IMR-90 (cell line): ENCODE data around the gene TECPR2. TPM values are rescaled to one million over a fixed set of nuclear protein-coding genes. Genes with fewer than 3 reads are reported as not detected.

Experiments
- ATAC-seq: fragments of 200-7000 bp; cut with Tn5 transposase; 2 replicates; pipeline ENCODE4 v1.9.1; 2020; ENCODE audit warnings: low read depth, mild to moderate bottlenecking, moderate library complexity
- BruUV-seq: library from RNA; stranded (reverse); fragments of 400-500 nt; replicated peaks from 2 replicates; lab custom pipeline; 2021; lab: Mats Ljungman, UMichigan
- CTCF ChIA-PET: fragments of 300-600 bp; formaldehyde crosslinking; extraction: SDS; loops from one replicate; lab custom pipeline; 2021; ENCODE audit warnings: antibody characterized with exemption; lab: Yijun Ruan, JAX
- POLR2A ChIA-PET: fragments of 300-600 bp; sonication (Branson Sonifier 250); formaldehyde crosslinking; loops from one replicate; lab custom pipeline; 2022; ENCODE audit warnings: antibody characterized with exemption; ENCODE audit not compliant: unreplicated experiment; lab: Charles Lee
- DNase-seq: peaks from one replicate; pipeline ENCODE4 v3.0.0; 2013
- H2AFZ ChIP-seq: replicated peaks from 2 replicates; pipeline ENCODE3; 2013; ENCODE audit warnings: low read length, mild to moderate bottlenecking; ENCODE audit not compliant: poor library complexity
- H2AK5ac ChIP-seq: 2 replicates; pipeline ENCODE4 v1.6.1; 2013; ENCODE audit warnings: low read depth, low read length, inconsistent platforms
- H2AK9ac ChIP-seq: replicated peaks from 2 replicates; pipeline ENCODE3; 2013; ENCODE audit warnings: mild to moderate bottlenecking, low read depth, low read length, moderate library complexity; ENCODE audit not compliant: poor library complexity
- H2BK120ac ChIP-seq: 2 replicates; pipeline ENCODE4 v1.6.1; 2013; ENCODE audit warnings: low read depth, low read length, inconsistent platforms
- H2BK15ac ChIP-seq: 3 replicates; pipeline ENCODE4 v1.6.1; 2013; ENCODE audit warnings: low read depth, low read length, inconsistent platforms
- H2BK20ac ChIP-seq: 2 replicates; pipeline ENCODE4 v1.6.1; 2013; ENCODE audit warnings: low read depth, mild to moderate bottlenecking, inconsistent platforms, low read length, moderate library complexity
- H2BK5ac ChIP-seq: 2 replicates; pipeline ENCODE4 v1.6.1; 2013; ENCODE audit warnings: mild to moderate bottlenecking, low read depth, low read length, inconsistent platforms; ENCODE audit not compliant: poor library complexity, severe bottlenecking
- H3K14ac ChIP-seq: replicated peaks from 2 replicates; pipeline ENCODE4 v1.6.1; 2013; ENCODE audit warnings: low read depth, low read length, inconsistent platforms
- H3K18ac ChIP-seq: 2 replicates; pipeline ENCODE4 v1.6.1; 2013; ENCODE audit warnings: low read depth, low read length, control low read depth
- H3K23ac ChIP-seq: 2 replicates; pipeline ENCODE4 v1.6.1; 2013; ENCODE audit warnings: low read depth, low read length, inconsistent platforms
- H3K27ac ChIP-seq: 2 replicates; pipeline ENCODE4 v1.5.1; 2013; ENCODE audit warnings: mild to moderate bottlenecking, control low read depth, low read length; ENCODE audit not compliant: insufficient read depth
- H3K27me3 ChIP-seq: 2 replicates; pipeline ENCODE4 v1.6.1; 2013; ENCODE audit warnings: low read length; ENCODE audit not compliant: control insufficient read depth, insufficient read depth
- H3K36me3 ChIP-seq: 2 replicates; pipeline ENCODE4 v1.6.1; 2013; ENCODE audit warnings: low read length, mixed read lengths; ENCODE audit not compliant: control insufficient read depth, insufficient read depth
- H3K4ac ChIP-seq: 2 replicates; pipeline ENCODE4 v1.6.1; 2013; ENCODE audit warnings: low read depth, low read length, inconsistent platforms
- H3K4me1 ChIP-seq: 2 replicates; pipeline ENCODE4 v1.6.1; 2013; ENCODE audit warnings: low read length, mixed read lengths; ENCODE audit not compliant: control insufficient read depth, insufficient read depth
- H3K4me2 ChIP-seq: 2 replicates; pipeline ENCODE4 v1.6.1; 2013; ENCODE audit warnings: low read depth, mild to moderate bottlenecking, control low read depth, low read length, moderate library complexity
- H3K4me3 ChIP-seq: 2 replicates; pipeline ENCODE4 v1.5.1; 2013; ENCODE audit warnings: low read depth, mild to moderate bottlenecking, control low read depth, low read length, moderate library complexity; ENCODE audit not compliant: insufficient read depth
- H3K56ac ChIP-seq: 2 replicates; pipeline ENCODE4 v1.6.1; 2013; ENCODE audit warnings: low read length, inconsistent platforms; ENCODE audit not compliant: insufficient read depth; ENCODE audit errors: extremely low read depth
- H3K79me1 ChIP-seq, 2 experiments: 2 replicates each; pipeline ENCODE4 v1.6.1; 2013; ENCODE audit warnings: low read length in 2 of 2, inconsistent platforms in 1 of 2, low read depth in 1 of 2
- H3K9ac ChIP-seq: 2 replicates; pipeline ENCODE4 v1.6.1; 2013; ENCODE audit warnings: low read depth, low read length, control low read depth
- H3K9me1 ChIP-seq: 2 replicates; pipeline ENCODE4 v1.6.1; 2013; ENCODE audit warnings: low read length, inconsistent platforms; ENCODE audit not compliant: insufficient read depth
- H3K9me3 ChIP-seq: 2 replicates; pipeline ENCODE4 v1.6.1; 2013; ENCODE audit warnings: low read length; ENCODE audit not compliant: control insufficient read depth, insufficient read depth
- H4K20me1 ChIP-seq: 2 replicates; pipeline ENCODE4 v1.6.1; 2013; ENCODE audit warnings: low read length, inconsistent platforms; ENCODE audit not compliant: insufficient read depth
- H4K5ac ChIP-seq: 2 replicates; pipeline ENCODE4 v1.6.1; 2013; ENCODE audit warnings: mild to moderate bottlenecking, low read depth, low read length, control low read depth
- H4K8ac ChIP-seq, 2 experiments: 2 replicates each; pipeline ENCODE4 v1.6.1; 2013; ENCODE audit warnings: low read depth in 2 of 2, low read length in 2 of 2, control low read depth in 1 of 2, inconsistent platforms in 1 of 2
- H4K91ac ChIP-seq: 2 replicates; pipeline ENCODE4 v1.6.1; 2013; ENCODE audit warnings: low read depth, low read length, inconsistent platforms; ENCODE audit not compliant: insufficient read depth
- MAFK ChIP-seq: IDR thresholded peaks from 2 replicates; pipeline ENCODE4 v1.6.1; 2012; ENCODE audit warnings: low read depth, low read length, improper control_type of control experiment
- MAZ ChIP-seq: IDR thresholded peaks from 2 replicates; pipeline ENCODE4 v1.6.1; 2012; ENCODE audit warnings: low read depth, mild to moderate bottlenecking, low read length, improper control_type of control experiment, moderate library complexity, borderline replicate concordance
- WGBS, 2 experiments: methylation state at CpG; one replicate each; pipeline versions ENCODE4 v1.1.5 to v1.1.7; 2013; ENCODE audit warnings: missing lambda C conversion rate in 2 of 2; ENCODE audit not compliant: insufficient read length in 1 of 2; ENCODE audit errors: extremely low coverage in 2 of 2; 5-methylcytosine and 5-hydroxymethylcytosine counted together
- dilution Hi-C: fragments of 300-500 bp; cut with HindIII; formaldehyde crosslinking; loops from one replicate; pipeline ENCODE4 v1.14.3; 2018; ENCODE audit warnings: low sequenced_read_pairs; ENCODE audit not compliant: unreplicated experiment
- in situ Hi-C: fragments of 300-500 bp; cut with MboI; formaldehyde crosslinking; loops from 3 replicates; pipeline ENCODE4 v1.14.3; 2019; ENCODE audit warnings: low sequenced_read_pairs, inconsistent platforms, mixed read lengths
- intact Hi-C: fragments of 100-400 bp; cut with micrococcal nuclease; formaldehyde crosslinking; loops from 2 replicates; pipeline ENCODE4 v1.10.0; 2022
- polyA plus RNA-seq, 3 experiments: library from polyadenylated mRNA; depleted of rRNA; stranded (reverse); fragments of >200 nt; gene quantifications; 2 replicates each; pipeline ENCODE4 v1.2.3, GENCODE V29; 2012; ENCODE audit warnings: low replicate concordance in 1 of 3
- total RNA-seq: library from RNA; depleted of rRNA; stranded (reverse); fragments of >200 nt; gene quantifications from 2 replicates; pipeline ENCODE4 v1.2.3, GENCODE V29; 2012
- TF ChIP-seq, protein P1 (sequence below): fragments of 150-350 bp; IDR thresholded peaks from 2 replicates; pipeline ENCODE4 v1.6.1; 2017; ENCODE audit warnings: mild to moderate bottlenecking, antibody characterized with exemption, low read length, low read depth

Gene TECPR2
- total and polyA plus RNA-seq, 2 of the 4 experiments (the other 2 are of a cell fraction) = 9.5 to 11.7 TPM

DNA sequence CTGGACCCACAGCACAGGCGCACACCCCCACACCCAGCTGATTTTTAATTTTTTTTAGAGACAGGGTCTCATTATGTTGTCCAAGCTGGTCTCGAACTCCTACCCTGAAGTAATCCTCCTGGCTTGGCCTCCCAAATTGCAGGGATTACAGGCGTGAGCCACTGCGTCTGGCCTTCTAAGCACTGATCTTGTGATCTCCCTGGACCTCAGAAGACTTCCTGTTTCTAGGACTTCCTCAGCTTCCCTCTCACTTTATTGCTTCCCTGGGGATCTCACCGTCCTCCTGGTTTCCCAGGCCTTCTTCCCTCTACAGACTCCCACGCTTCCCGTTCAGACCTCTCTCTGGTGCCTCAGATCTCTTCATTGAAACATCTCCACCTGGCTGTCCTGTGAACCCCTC, 29.4 kb upstream of the TECPR2 start:
- no peak overlapping the region for H4K5ac ChIP-seq
- BruUV-seq = no TSS peak
- DNase-seq = no peak
- in situ Hi-C loops = no loop called here
- H3K36me3 ChIP-seq = peaks cover 14% of the 10 kb centered on the region; the same call in 1 of the 2 replicates
- no peak overlapping the region for H4K91ac ChIP-seq
- intact Hi-C loops = no loop called here
- no peak overlapping the region for H2BK20ac ChIP-seq
- H3K23ac ChIP-seq = no peak overlapping the region
- TF ChIP-seq MAZ (no peak), MAFK (no peak)
- TF ChIP-seq, protein P1, sequence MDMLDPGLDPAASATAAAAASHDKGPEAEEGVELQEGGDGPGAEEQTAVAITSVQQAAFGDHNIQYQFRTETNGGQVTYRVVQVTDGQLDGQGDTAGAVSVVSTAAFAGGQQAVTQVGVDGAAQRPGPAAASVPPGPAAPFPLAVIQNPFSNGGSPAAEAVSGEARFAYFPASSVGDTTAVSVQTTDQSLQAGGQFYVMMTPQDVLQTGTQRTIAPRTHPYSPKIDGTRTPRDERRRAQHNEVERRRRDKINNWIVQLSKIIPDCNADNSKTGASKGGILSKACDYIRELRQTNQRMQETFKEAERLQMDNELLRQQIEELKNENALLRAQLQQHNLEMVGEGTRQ = no peak
- no peak overlapping the region for H3K4me3 ChIP-seq
- dilution Hi-C loops = no loop called here
- peaks cover 4 to 5% of the 10 kb centered on the region in 2 experiments; a peak in 3 of 4 replicates for H3K79me1 ChIP-seq
- H2AK9ac ChIP-seq = no peak overlapping the region
- H3K27ac ChIP-seq = no peak overlapping the region
- no peak overlapping the region for H2AFZ ChIP-seq
- H3K4me2 ChIP-seq = no peak overlapping the region
- no peaks in the 10 kb centered on the region for H3K4me1 ChIP-seq
- H4K20me1 ChIP-seq = no peaks in the 10 kb centered on the region
- no peaks in the 10 kb centered on the region for H3K9me1 ChIP-seq
- no peak overlapping the region for H3K9ac ChIP-seq
- H2AK5ac ChIP-seq = no peak overlapping the region
- H3K18ac ChIP-seq = no peak overlapping the region
- no peak overlapping the region for H2BK120ac ChIP-seq
- no peak overlapping the region for H2BK15ac ChIP-seq
- no peaks in the 10 kb centered on the region for H3K27me3 ChIP-seq
- H3K14ac ChIP-seq = no peak overlapping the region
- 93% methylated on average over 2 of the region's 7 CpGs; no CpG with 5 or more reads in 1 of the 2 experiments for WGBS, 2 experiments
- no peak overlapping the region for H3K56ac ChIP-seq
- no peak for ATAC-seq
- ChIA-PET POLR2A (no interaction called here), CTCF (no interaction called here)
- no peak overlapping the region for H4K8ac ChIP-seq
- no peak overlapping the region for H3K4ac ChIP-seq
- no peaks in the 10 kb centered on the region for H3K9me3 ChIP-seq
- no peak overlapping the region for H2BK5ac ChIP-seq
